H1 (cell line): Measurements from ENCODE around the gene KLF13. TPM values are rescaled to one million over a fixed set of nuclear protein-coding genes. Genes with fewer than 3 reads are reported as not detected.
A peak's percentile ranks its signal among the peaks of the same experiment; 100 is the strongest.

Experiments
- CTCF ChIA-PET: fragments of 300-600 bp; sonication (Branson Sonifier 250); formaldehyde crosslinking; loops from one replicate; lab custom pipeline; 2021; ENCODE audit not compliant: partially characterized antibody; lab: Charles Lee
- POLR2A ChIA-PET: fragments of 300-600 bp; sonication (Branson Sonifier 250); formaldehyde crosslinking; loops from one replicate; lab custom pipeline; 2021; ENCODE audit warnings: inconsistent platforms; ENCODE audit not compliant: partially characterized antibody; lab: Charles Lee
- DNase-seq, 2 experiments: peaks; one replicate each; pipeline versions ENCODE4 v3.0.0 to v3.0.0-alpha.2; 2010 to 2022; ENCODE audit warnings: low spot score in 2 of 2, low read depth in 1 of 2, mixed read lengths in 1 of 2
- FAIRE-seq: peaks from 2 replicates; lab custom pipeline; 2011; peaks lifted over from hg19 to GRCh38; lab: Jason Lieb, UNC
- H2AFZ ChIP-seq: 2 replicates; pipeline ENCODE4 v1.8.1; 2012; ENCODE audit warnings: low read length, inconsistent platforms
- H2AK5ac ChIP-seq: 2 replicates; pipeline ENCODE4 v1.6.1; 2013; ENCODE audit warnings: low read depth, low read length
- H2BK120ac ChIP-seq: replicated peaks from 2 replicates; pipeline ENCODE3; 2013; ENCODE audit warnings: low read depth, low read length, inconsistent platforms
- H2BK12ac ChIP-seq: 2 replicates; pipeline ENCODE4 v1.6.1; 2013; ENCODE audit warnings: low read depth, low read length
- H2BK15ac ChIP-seq: 2 replicates; pipeline ENCODE4 v1.6.1; 2013; ENCODE audit warnings: low read length
- H2BK20ac ChIP-seq: 2 replicates; pipeline ENCODE4 v1.6.1; 2013; ENCODE audit warnings: low read length
- H2BK5ac ChIP-seq: 2 replicates; pipeline ENCODE4 v1.6.1; 2013; ENCODE audit warnings: low read depth, low read length
- H3K14ac ChIP-seq: 2 replicates; pipeline ENCODE4 v1.6.1; 2013; ENCODE audit warnings: inconsistent platforms; ENCODE audit not compliant: insufficient read length
- H3K18ac ChIP-seq: 2 replicates; pipeline ENCODE4 v1.6.1; 2013; ENCODE audit warnings: low read length; ENCODE audit errors: extremely low read depth
- H3K23ac ChIP-seq: 2 replicates; pipeline ENCODE4 v1.6.1; 2013; ENCODE audit warnings: inconsistent platforms; ENCODE audit not compliant: insufficient read length
- H3K23me2 ChIP-seq: 2 replicates; pipeline ENCODE4 v1.6.1; 2013; ENCODE audit warnings: low read depth, low read length
- H3K27ac ChIP-seq: 2 replicates; pipeline ENCODE4 v1.6.1; 2011; ENCODE audit warnings: low read depth, low read length, inconsistent platforms
- H3K27me3 ChIP-seq, 4 experiments: replicated peaks in 1 of 4; 1 replicate in 1 of 4; 2 replicates in 3 of 4; pipeline versions ENCODE4 v1.6.1 to v1.8.1; 2011 to 2013; ENCODE audit warnings: low read length in 3 of 4, mild to moderate bottlenecking in 3 of 4, inconsistent platforms in 2 of 4, mixed read lengths in 2 of 4, moderate library complexity in 1 of 4; ENCODE audit not compliant: control insufficient read depth in 3 of 4, insufficient read depth in 3 of 4; ENCODE audit errors: extremely low read depth in 1 of 4
- H3K36me3 ChIP-seq, 4 experiments: 2 replicates each; pipeline versions ENCODE4 v1.6.1 to v1.8.1; 2011 to 2013; ENCODE audit warnings: mild to moderate bottlenecking in 4 of 4, low read length in 3 of 4, moderate library complexity in 2 of 4, control low read depth in 1 of 4, inconsistent platforms in 1 of 4; ENCODE audit not compliant: insufficient read depth in 4 of 4, control insufficient read depth in 2 of 4
- H3K4ac ChIP-seq: replicated peaks from 2 replicates; pipeline ENCODE3; 2013; ENCODE audit warnings: low read length, low read depth, mixed read lengths, inconsistent platforms; ENCODE audit not compliant: insufficient read length
- H3K4me1 ChIP-seq, 4 experiments: replicated peaks in 1 of 4; 1 replicate in 1 of 4; 2 replicates in 3 of 4; pipeline versions ENCODE4 v1.6.1 to v1.8.1; 2011 to 2013; ENCODE audit warnings: low read length in 3 of 4, inconsistent platforms in 2 of 4, mixed read lengths in 1 of 4; ENCODE audit not compliant: insufficient read depth in 4 of 4, control insufficient read depth in 3 of 4
- H3K4me2 ChIP-seq, 2 experiments: 2 replicates each; pipeline versions ENCODE4 v1.6.1 to v1.8.1; 2011 to 2013; ENCODE audit warnings: low read depth in 2 of 2, low read length in 2 of 2, control low read depth in 1 of 2, inconsistent platforms in 1 of 2, mild to moderate bottlenecking in 1 of 2; ENCODE audit not compliant: insufficient read depth in 1 of 2
- H3K4me3 ChIP-seq, 4 experiments: fragments of 200-600, 300-600 bp in 1 of 4; sonication (generic), shearing (Covaris generic), sonication (Bioruptor Twin) in 1 of 4; 2 replicates each; pipeline versions ENCODE4 v1.5.1 to v1.8.1; 2011 to 2016; ENCODE audit warnings: low read length in 4 of 4, low read depth in 3 of 4, control low read depth in 2 of 4, inconsistent platforms in 2 of 4, mild to moderate bottlenecking in 2 of 4, mixed read lengths in 1 of 4, moderate library complexity in 1 of 4; ENCODE audit not compliant: insufficient read depth in 2 of 4; ENCODE audit errors: extremely low read depth in 1 of 4
- H3K56ac ChIP-seq: replicated peaks from 2 replicates; pipeline ENCODE3; 2013; ENCODE audit warnings: low read depth, mild to moderate bottlenecking, mixed read lengths, low read length, inconsistent platforms; ENCODE audit not compliant: insufficient read length
- H3K79me1 ChIP-seq: 2 replicates; pipeline ENCODE4 v1.6.1; 2013; ENCODE audit warnings: low read depth, low read length, control low read depth
- H3K79me2 ChIP-seq, 2 experiments: 2 replicates each; pipeline versions ENCODE4 v1.6.1 to v1.8.1; 2012 to 2013; ENCODE audit warnings: low read length in 2 of 2, mild to moderate bottlenecking in 2 of 2, inconsistent platforms in 1 of 2; ENCODE audit not compliant: insufficient read depth in 2 of 2, control insufficient read depth in 1 of 2
- H3K9ac ChIP-seq, 4 experiments: replicated peaks in 1 of 4; 1 replicate in 1 of 4; 2 replicates in 3 of 4; pipeline versions ENCODE4 v1.6.1 to v1.8.1; 2011 to 2013; ENCODE audit warnings: low read depth in 3 of 4, low read length in 3 of 4, control low read depth in 2 of 4, mild to moderate bottlenecking in 2 of 4, moderate library complexity in 2 of 4, inconsistent platforms in 1 of 4; ENCODE audit errors: extremely low read depth in 1 of 4
- H3K9me3 ChIP-seq, 2 experiments: 2 replicates each; pipeline versions ENCODE4 v1.6.1 to v1.8.1; 2012 to 2013; ENCODE audit warnings: mild to moderate bottlenecking in 2 of 2, moderate library complexity in 2 of 2, control low read depth in 1 of 2, inconsistent platforms in 1 of 2, low read depth in 1 of 2, low read length in 1 of 2, mixed read lengths in 1 of 2; ENCODE audit not compliant: insufficient read depth in 2 of 2
- H4K20me1 ChIP-seq, 2 experiments: replicated peaks in 1 of 2; 2 replicates each; pipeline versions ENCODE3 to v1.8.1; 2011 to 2013; ENCODE audit warnings: inconsistent platforms in 2 of 2, low read length in 2 of 2, mild to moderate bottlenecking in 1 of 2; ENCODE audit not compliant: insufficient read depth in 2 of 2, control insufficient read depth in 1 of 2
- H4K5ac ChIP-seq: 2 replicates; pipeline ENCODE4 v1.6.1; 2013; ENCODE audit warnings: low read length, low read depth, mixed read lengths, inconsistent platforms; ENCODE audit not compliant: insufficient read length
- H4K8ac ChIP-seq: 2 replicates; pipeline ENCODE4 v1.8.0; 2013; ENCODE audit warnings: mild to moderate bottlenecking, moderate library complexity, low read length, inconsistent platforms; ENCODE audit not compliant: insufficient read depth; ENCODE audit errors: extremely low read depth
- H4K91ac ChIP-seq: replicated peaks from 2 replicates; pipeline ENCODE3; 2013; ENCODE audit warnings: low read length, mixed read lengths, inconsistent platforms; ENCODE audit not compliant: insufficient read length
- EGR1 ChIP-seq: IDR thresholded peaks from 2 replicates; pipeline ENCODE4 v1.6.1; 2011; ENCODE audit warnings: low read depth, low read length, borderline replicate concordance
- KDM4A ChIP-seq: IDR thresholded peaks from one replicate; pipeline ENCODE4 v1.7.1; 2012; ENCODE audit warnings: low read depth, mild to moderate bottlenecking, moderate library complexity, low read length, inconsistent platforms; ENCODE audit not compliant: severe bottlenecking
- MAFK ChIP-seq: IDR thresholded peaks from 2 replicates; pipeline ENCODE4 v1.6.1; 2012; ENCODE audit warnings: low read depth, mild to moderate bottlenecking, improper control_type of control experiment, low read length
- POLR2A ChIP-seq, 2 experiments: IDR thresholded peaks; 1 replicate in 1 of 2; 2 replicates in 1 of 2; pipeline ENCODE4 v1.6.1; 2011; ENCODE audit warnings: low read depth in 2 of 2, low read length in 2 of 2, mild to moderate bottlenecking in 2 of 2; ENCODE audit errors: control extremely low read depth in 1 of 2
- RBBP5 ChIP-seq: IDR thresholded peaks from 2 replicates; pipeline ENCODE4 v1.7.1; 2012; ENCODE audit warnings: low read depth, mild to moderate bottlenecking, inconsistent platforms, low read length, moderate library complexity, borderline replicate concordance
- RFX5 ChIP-seq: IDR thresholded peaks from 2 replicates; pipeline ENCODE4 v1.6.1; 2011; ENCODE audit warnings: low read depth, low read length, improper control_type of control experiment, borderline replicate concordance
- SIRT6 ChIP-seq: IDR thresholded peaks from one replicate; pipeline ENCODE4 v1.7.1; 2012; ENCODE audit warnings: low read length, inconsistent platforms
- SP2 ChIP-seq: IDR thresholded peaks from 2 replicates; pipeline ENCODE4 v1.6.1; 2012; ENCODE audit warnings: mild to moderate bottlenecking, low read length, inconsistent platforms
- WGBS, 2 experiments: shearing (Covaris generic) in 1 of 2; methylation state at CpG; one replicate each; pipeline versions ENCODE4 v1.1.6 to v1.1.7; 2013 to 2015; ENCODE audit warnings: low lambda C conversion rate in 2 of 2, mixed read lengths in 2 of 2, inconsistent platforms in 1 of 2, low coverage in 1 of 2, missing lambda C conversion rate in 1 of 2; ENCODE audit not compliant: insufficient replicate concordance in 2 of 2, insufficient coverage in 1 of 2, insufficient read length in 1 of 2; ENCODE audit errors: extremely low coverage in 1 of 2, missing lambda C conversion rate in 1 of 2; 5-methylcytosine and 5-hydroxymethylcytosine counted together
- polyA plus RNA-seq, 7 experiments: library from polyadenylated mRNA; depleted of rRNA in 3 of 7; stranded (reverse) in 5 of 7; unstranded in 2 of 7; fragments of >200 nt in 5 of 7; fragments of 200-250 nt in 2 of 7; gene quantifications; 1 replicate in 5 of 7; 2 replicates in 1 of 7; 4 replicates in 1 of 7; pipeline versions ENCODE4 v1.2.1 to v1.2.3, GENCODE V29; 2011 to 2013; ENCODE audit warnings: missing spikeins in 2 of 7, mixed read lengths in 2 of 7
- total RNA-seq: library from RNA; stranded (reverse); fragmentation: NEBNext Ultra II Directional; extraction: Animal tissue kit (Norgen Biotek cat#: 25700); gene quantifications from 2 replicates; pipeline ENCODE4 v1.2.1, GENCODE V29; 2021
- TF ChIP-seq, protein P1 (sequence below): IDR thresholded peaks from 2 replicates; pipeline ENCODE4 v1.6.1; 2012; ENCODE audit warnings: low read length, inconsistent platforms

KLF13 gene
- total and polyA plus RNA-seq, 2 of the 8 experiments (the other 6 are each of a cell fraction or from before 2014, with no cell fraction given), result 18.3 to 33.4 TPM

GRCh38 chr15:31306426-31307269, 20.0 kb upstream of the KLF13 start:
- peaks cover 18 to 59% (median 51%) of the 10 kb centered on the region in 4 experiments for H3K4me1 ChIP-seq
- peak overlapping the region; percentile 96 for H2BK5ac ChIP-seq
- H4K91ac ChIP-seq, result peak overlapping the region; percentile 98
- no peaks in the 10 kb centered on the region for H3K36me3 ChIP-seq
- peak overlapping the region; percentile 72; the same call in 1 of the 2 replicates for H3K27ac ChIP-seq
- no peak overlapping the region; a peak in 1 of 7 replicates for H3K9ac ChIP-seq
- no peaks in the 10 kb centered on the region for H4K20me1 ChIP-seq
- no peaks in the 10 kb centered on the region for H3K79me1 ChIP-seq
- peak overlapping the region; percentile 63 for H3K4ac ChIP-seq
- peak overlapping the region; percentile 92 for H4K5ac ChIP-seq
- peak overlapping the region; percentile 65; the same call in 1 of the 2 replicates for H2BK15ac ChIP-seq
- H2BK20ac ChIP-seq, result peak overlapping the region; percentile 100
- ChIA-PET POLR2A (interaction anchor here (0.7 to 3.5 kb wide), 12 partner anchors 9 to 384 kb away, joined by 3 to 21 read pairs (median 4); partner anchors contain the start of gene KLF13), CTCF (interaction anchor here (0.6 to 1.1 kb wide), 7 partner anchors 20 to 188 kb away, joined by 3 to 4 read pairs (median 3); no protein-coding TSS in a partner anchor)
- H3K23ac ChIP-seq, result no peak overlapping the region
- H3K79me2 ChIP-seq, result no peaks in the 10 kb centered on the region
- peak overlapping the region; percentile 97 for H3K18ac ChIP-seq
- H3K27me3 ChIP-seq, result peaks cover 0 to 2% (median 0%) of the 10 kb centered on the region in 4 experiments; a peak in 1 of 7 replicates
- no peaks in the 10 kb centered on the region for H3K9me3 ChIP-seq
- H3K4me2 ChIP-seq, result peak overlapping the region; percentile 49 to 54
- H2BK12ac ChIP-seq, result peak overlapping the region; percentile 100
- H2AFZ ChIP-seq, result no peak overlapping the region
- no peaks in the 10 kb centered on the region for H3K23me2 ChIP-seq
- peak overlapping the region; percentile 78 for H4K8ac ChIP-seq
- H3K4me3 ChIP-seq, result peak overlapping the region in 3 of 4 experiments; percentile 3 to 37 (median 23); a peak in 3 of 8 replicates
- WGBS, 2 experiments, result 5% methylated on average over 26 of the region's 30 CpGs; no CpG with 5 or more reads in 1 of the 2 experiments
- peak overlapping the region; percentile 90 for H2BK120ac ChIP-seq
- DNase-seq (peak; percentile 88 to 91), FAIRE-seq (peak; percentile 70)
- no peak overlapping the region for H3K14ac ChIP-seq
- peak overlapping the region; percentile 97 for H2AK5ac ChIP-seq
- H3K56ac ChIP-seq, result peak overlapping the region; percentile 42
- TF ChIP-seq, protein P1, sequence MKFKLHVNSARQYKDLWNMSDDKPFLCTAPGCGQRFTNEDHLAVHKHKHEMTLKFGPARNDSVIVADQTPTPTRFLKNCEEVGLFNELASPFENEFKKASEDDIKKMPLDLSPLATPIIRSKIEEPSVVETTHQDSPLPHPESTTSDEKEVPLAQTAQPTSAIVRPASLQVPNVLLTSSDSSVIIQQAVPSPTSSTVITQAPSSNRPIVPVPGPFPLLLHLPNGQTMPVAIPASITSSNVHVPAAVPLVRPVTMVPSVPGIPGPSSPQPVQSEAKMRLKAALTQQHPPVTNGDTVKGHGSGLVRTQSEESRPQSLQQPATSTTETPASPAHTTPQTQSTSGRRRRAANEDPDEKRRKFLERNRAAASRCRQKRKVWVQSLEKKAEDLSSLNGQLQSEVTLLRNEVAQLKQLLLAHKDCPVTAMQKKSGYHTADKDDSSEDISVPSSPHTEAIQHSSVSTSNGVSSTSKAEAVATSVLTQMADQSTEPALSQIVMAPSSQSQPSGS, result no peak
- TF ChIP-seq MAFK (no peak), POLR2A (IDR thresholded peaks at IDR 0.05; ENCODE audit: control extremely low read depth in 1 of 2, low read depth in 2 of 2, low read length in 2 of 2) (peak in 1 of 2 experiments; percentile 45; a peak in 2 of 3 replicates), KDM4A (peak; percentile 8), RBBP5 (peak; percentile 56; the same call in 1 of the 2 replicates), RFX5 (no peak), SP2 (no peak), EGR1 (peak; percentile 60; the same call in 1 of the 2 replicates), SIRT6 (no peak)
